NOMO-1 treated with DMSO at 0.1 percent for 48 hours (cell line): ENCODE results near the gene DYNLT5.
"Not testable (repeated sequence)": the region's sequence is repeated elsewhere in the genome, so short reads cannot be mapped to it uniquely, and the experiment has no call there.

Source experiments
- DNase-seq: peaks from one replicate; lab custom pipeline; 2025; ENCODE audit not compliant: unreplicated experiment; lab: John Stamatoyannopoulos, UW

The DYNLT5 gene

GRCh38 chr1:66787641-66788040 lies 35.4 kb downstream of the DYNLT5 start:
- no peak for DNase-seq

GRCh38 chr1:66788231-66788939 lies 36.1 kb downstream of the DYNLT5 start:
- DNase-seq = no peak

DNA sequence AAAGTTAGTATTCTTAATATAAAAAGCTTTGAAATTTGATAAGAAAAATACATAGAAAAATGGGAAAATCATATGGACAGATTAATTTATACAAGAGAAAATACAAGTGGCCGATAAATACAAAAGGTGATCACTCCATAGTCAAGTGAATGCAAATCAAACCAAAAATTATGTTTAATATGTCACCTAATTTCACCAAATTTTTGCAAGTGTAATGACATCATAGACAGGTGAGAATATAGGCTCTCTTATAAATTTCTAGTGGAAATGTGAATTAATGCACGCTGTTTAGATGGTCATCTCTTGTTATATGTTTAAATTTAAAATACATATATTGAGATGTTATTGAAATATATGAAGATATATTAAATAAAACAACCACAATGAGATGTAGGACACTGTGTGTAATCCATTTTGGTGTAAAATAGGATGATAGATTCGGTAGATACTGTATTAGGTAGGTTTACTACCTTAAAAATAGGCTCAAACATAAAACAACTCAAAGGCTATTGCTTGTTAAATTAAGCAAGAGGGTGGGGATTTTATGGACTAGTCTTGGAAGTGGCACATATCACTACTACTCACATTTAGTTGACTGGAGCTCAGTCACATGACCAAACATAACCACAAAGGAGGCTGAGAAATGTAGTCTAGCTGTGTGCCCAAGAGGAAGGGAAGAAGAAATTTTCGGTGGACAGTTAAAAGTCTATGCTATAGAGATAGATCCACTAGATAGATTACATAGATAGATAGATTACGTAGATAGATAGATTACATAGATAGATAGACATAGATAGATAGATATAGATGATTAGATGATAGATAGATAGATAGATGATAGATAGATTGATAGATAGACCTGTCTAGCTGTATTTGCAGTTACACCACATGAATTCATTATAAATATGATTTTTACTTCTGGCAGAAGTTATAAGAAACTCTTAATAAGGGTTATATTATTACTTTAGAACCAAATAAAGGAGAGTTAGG lies 39.7 kb downstream of the DYNLT5 start:
- no peak for DNase-seq

GRCh38 chr1:66795839-66796238 lies 43.6 kb downstream of the DYNLT5 start:
- not testable (repeated sequence) for DNase-seq

DNA sequence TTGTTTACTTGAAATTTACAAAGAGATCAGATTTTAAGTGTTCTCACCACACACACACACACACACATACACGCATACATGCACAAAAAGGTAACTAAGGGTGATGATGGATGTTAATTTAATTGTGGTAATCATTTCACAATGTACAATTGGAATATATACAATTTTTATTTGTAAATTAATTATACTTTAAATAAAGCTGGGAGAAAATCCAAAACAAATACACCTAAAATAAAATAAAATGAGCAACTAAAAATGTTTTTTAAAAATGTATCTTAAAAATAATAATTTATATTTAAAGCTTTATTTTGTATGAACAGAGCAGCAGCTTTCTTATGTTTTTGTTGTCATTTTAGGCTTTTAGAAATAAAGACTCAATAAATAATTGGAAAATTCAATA lies 57.0 kb downstream of the DYNLT5 start:
- no peak for DNase-seq

- DNase-seq = no peak
Measured at GRCh38 chr1:66809736-66810326, 57.6 kb downstream of the DYNLT5 start.

DNA sequence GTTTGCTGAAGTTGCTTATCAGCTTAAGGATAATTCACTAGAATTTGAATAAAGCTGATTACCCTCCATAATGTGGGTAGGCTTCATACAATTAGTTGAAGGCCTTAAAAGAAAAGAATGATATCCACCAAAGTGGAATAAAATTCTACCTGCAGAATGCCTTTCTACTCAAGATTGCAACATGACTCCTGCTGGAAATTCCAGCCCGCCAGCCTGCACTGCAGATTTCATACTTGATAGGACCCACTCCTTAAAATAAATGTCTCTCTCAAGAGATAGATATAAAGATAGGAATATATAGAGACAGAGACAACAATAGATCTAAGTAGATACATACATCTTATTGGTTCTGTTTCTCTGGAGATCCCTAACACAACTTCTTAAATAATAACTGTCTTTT lies 72.5 kb downstream of the DYNLT5 start:
- no peak for DNase-seq
